Testis (tissue), 3 donors: ENCODE data around the gene WDR3. TPM values are rescaled to one million over a fixed set of nuclear protein-coding genes. Genes with fewer than 3 reads are reported as not detected.
A peak's percentile ranks its signal among the peaks of the same experiment; 100 is the strongest.

ENCODE experiments used
- DNase-seq: peaks from one replicate; pipeline ENCODE4 v3.0.0-alpha.2; 2019
- H3K27ac ChIP-seq, 2 donors: fragments of 200-600 bp; sonication (generic); one replicate each; pipeline ENCODE4 v1.5.1; 2019
- H3K27me3 ChIP-seq: fragments of 200-600 bp; sonication (generic); one replicate; pipeline ENCODE4 v1.5.1; 2019
- H3K36me3 ChIP-seq: fragments of 200-600 bp; sonication (generic); one replicate; pipeline ENCODE4 v1.5.1; 2017; ENCODE audit warnings: low read depth; ENCODE audit errors: missing control alignments
- H3K4me1 ChIP-seq: fragments of 200-600 bp; sonication (generic); one replicate; pipeline ENCODE4 v1.5.1; 2019
- H3K4me3 ChIP-seq, 2 donors: fragments of 200-600 bp; sonication (generic); one replicate each; pipeline ENCODE4 v1.5.1; 2017 to 2019
- H3K9me3 ChIP-seq: fragments of 200-600 bp; sonication (generic); one replicate; pipeline ENCODE4 v1.5.1; 2017
- POLR2A ChIP-seq: fragments of 450-650 bp; IDR thresholded peaks from one replicate; pipeline ENCODE4 v1.6.1; 2017; ENCODE audit warnings: antibody characterized with exemption, mild to moderate bottlenecking, moderate library complexity
- WGBS, 2 donors: methylation state at CpG; one replicate each; pipeline ENCODE4 v1.1.5; 2018; 5-methylcytosine and 5-hydroxymethylcytosine counted together
- intact Hi-C: fragments of 100-400 bp; cut with DNase I; formaldehyde crosslinking; loops from one replicate; pipeline ENCODE4 v1.15.1; 2023; ENCODE audit warnings: low total_unique reads
- polyA plus RNA-seq: library from polyadenylated mRNA; stranded (reverse); fragments of 350-450 nt; fragmentation: Illumina TruSeq; extraction: RNeasy Lipid Tissue Mini Kit (QIAGEN cat#74804); gene quantifications from one replicate; pipeline ENCODE4 v1.2.3, GENCODE V29; 2014; ENCODE audit warnings: low read depth, low replicate concordance; ENCODE audit not compliant: insufficient read depth
- total RNA-seq, 2 donors: library from RNA; depleted of rRNA; stranded (reverse); fragments of >200 nt; gene quantifications; one replicate each; pipeline ENCODE4 v1.2.3, GENCODE V29; 2016
- TF ChIP-seq, protein P1 (sequence below), 3 experiments: fragments of 450-650 bp in 2 of 3; fragments of 200-600 bp in 1 of 3; sonication (generic) in 1 of 3; IDR thresholded peaks; one replicate each; pipeline ENCODE4 v1.5.1; 2016 to 2019; ENCODE audit warnings: antibody characterized with exemption in 3 of 3, mild to moderate bottlenecking in 2 of 3, moderate library complexity in 1 of 3

The WDR3 gene
- total and polyA plus RNA-seq, 3 donors from 2014 or later, result 15.6 to 34.4 (median 21.9) TPM

DNA sequence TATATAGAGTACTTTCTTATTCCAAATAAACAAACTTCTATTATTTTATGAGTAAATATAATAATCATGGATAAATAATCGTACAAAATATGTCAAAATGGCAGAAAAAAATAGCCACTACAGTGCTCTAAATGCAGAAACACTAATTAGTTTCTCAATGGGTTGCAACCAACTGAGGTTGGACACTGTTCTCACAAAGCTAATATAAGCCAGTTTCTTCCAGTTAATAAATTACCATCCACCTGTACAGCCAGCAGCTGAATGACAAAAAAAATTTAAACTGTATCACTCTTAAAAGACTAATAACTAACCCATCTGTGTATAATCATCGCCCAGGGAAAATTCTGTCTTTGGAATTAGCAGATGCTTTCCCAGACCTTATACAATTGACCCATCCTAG lies 37.0 kb upstream of the WDR3 start:
- no peaks in the 10 kb centered on the region for H3K9me3 ChIP-seq
- TF ChIP-seq, protein P1, sequence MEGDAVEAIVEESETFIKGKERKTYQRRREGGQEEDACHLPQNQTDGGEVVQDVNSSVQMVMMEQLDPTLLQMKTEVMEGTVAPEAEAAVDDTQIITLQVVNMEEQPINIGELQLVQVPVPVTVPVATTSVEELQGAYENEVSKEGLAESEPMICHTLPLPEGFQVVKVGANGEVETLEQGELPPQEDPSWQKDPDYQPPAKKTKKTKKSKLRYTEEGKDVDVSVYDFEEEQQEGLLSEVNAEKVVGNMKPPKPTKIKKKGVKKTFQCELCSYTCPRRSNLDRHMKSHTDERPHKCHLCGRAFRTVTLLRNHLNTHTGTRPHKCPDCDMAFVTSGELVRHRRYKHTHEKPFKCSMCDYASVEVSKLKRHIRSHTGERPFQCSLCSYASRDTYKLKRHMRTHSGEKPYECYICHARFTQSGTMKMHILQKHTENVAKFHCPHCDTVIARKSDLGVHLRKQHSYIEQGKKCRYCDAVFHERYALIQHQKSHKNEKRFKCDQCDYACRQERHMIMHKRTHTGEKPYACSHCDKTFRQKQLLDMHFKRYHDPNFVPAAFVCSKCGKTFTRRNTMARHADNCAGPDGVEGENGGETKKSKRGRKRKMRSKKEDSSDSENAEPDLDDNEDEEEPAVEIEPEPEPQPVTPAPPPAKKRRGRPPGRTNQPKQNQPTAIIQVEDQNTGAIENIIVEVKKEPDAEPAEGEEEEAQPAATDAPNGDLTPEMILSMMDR (IDR thresholded peaks at IDR 0.05), result no peak
- H3K27ac ChIP-seq, result no peak overlapping the region
- no peak overlapping the region for H3K4me3 ChIP-seq
- H3K4me1 ChIP-seq, result no peaks in the 10 kb centered on the region
- no peaks in the 10 kb centered on the region for H3K27me3 ChIP-seq
- H3K36me3 ChIP-seq, result no peaks in the 10 kb centered on the region
- intact Hi-C loops, result no loop called here
- WGBS, 2 donors, result 92 to 97% methylated on average over 2 of the region's 2 CpGs
- no peak for DNase-seq

DNA sequence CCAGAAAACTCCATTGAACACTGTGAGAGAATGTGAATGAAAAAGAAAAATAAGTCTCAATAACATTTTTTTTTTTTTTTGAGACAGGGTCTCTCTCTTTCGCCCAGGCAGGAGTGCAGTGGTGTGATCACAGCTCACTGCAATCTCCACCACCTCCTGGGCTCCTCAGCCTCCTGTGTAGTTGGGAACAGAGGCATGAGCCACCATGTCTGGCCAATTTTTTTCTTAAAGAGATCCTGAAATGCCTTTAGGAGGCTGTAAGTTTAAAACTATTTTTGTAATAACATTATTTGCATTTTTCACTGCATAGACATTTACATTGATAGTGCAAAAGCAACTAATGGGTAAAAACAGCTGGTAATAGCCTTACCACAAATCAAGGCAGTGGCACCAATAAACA lies 35.5 kb upstream of the WDR3 start:
- no peak for DNase-seq
- WGBS, 2 donors, result 88 to 93% methylated on average over 1 of the region's 1 CpG
- no peaks in the 10 kb centered on the region for H3K27me3 ChIP-seq
- no peaks in the 10 kb centered on the region for H3K9me3 ChIP-seq
- no peaks in the 10 kb centered on the region for H3K36me3 ChIP-seq
- H3K4me3 ChIP-seq, result no peak overlapping the region
- no peaks in the 10 kb centered on the region for H3K4me1 ChIP-seq
- no peak for TF ChIP-seq POLR2A
- TF ChIP-seq, protein P1 (IDR thresholded peaks at IDR 0.05), result no peak
- intact Hi-C loops, result no loop called here
- H3K27ac ChIP-seq, result no peak overlapping the region

DNA sequence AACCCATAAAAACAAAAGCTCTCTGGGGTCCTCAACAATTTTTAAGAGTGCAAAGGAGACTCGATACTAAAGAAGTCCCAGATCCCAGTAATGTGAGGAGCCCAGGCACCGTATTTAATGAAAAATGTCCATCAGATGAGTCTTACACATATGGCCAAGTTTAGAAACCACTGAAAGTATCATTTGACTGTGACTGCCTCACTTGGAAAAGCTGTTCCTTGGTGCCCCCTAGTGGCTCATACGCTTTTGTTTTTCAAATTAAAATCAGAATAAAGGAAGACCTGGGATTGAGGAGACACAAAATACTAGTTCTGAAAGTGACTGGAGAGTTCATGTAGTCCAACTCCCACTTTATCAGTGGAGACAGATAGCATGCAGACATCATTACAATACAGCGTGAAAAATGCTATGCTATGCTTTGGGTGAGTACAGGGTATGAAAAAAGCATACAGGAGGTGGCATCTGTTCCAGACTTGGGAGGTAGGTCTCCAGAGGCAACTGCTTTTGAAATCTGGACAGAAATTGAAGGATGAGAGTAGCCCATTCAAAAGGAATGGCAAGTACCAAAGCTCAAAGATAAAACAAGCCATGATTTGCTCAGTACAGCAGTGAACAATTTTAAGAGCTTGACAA lies 33.9 kb upstream of the WDR3 start:
- 27 to 41% methylated on average over 4 of the region's 4 CpGs for WGBS, 2 donors
- Histone ChIP-seq H3K4me3 (no peak overlapping the region), H3K27me3 (no peaks in the 10 kb centered on the region), H3K36me3 (no peaks in the 10 kb centered on the region), H3K9me3 (no peaks in the 10 kb centered on the region), H3K4me1 (no peaks in the 10 kb centered on the region), H3K27ac (no peak overlapping the region)
- peak; percentile 87 for DNase-seq
- intact Hi-C loops, result no loop called here
- no peak for TF ChIP-seq POLR2A
- TF ChIP-seq, protein P1 (IDR thresholded peaks at IDR 0.05), result peak; percentile 52 to 83 (median 79)

DNA sequence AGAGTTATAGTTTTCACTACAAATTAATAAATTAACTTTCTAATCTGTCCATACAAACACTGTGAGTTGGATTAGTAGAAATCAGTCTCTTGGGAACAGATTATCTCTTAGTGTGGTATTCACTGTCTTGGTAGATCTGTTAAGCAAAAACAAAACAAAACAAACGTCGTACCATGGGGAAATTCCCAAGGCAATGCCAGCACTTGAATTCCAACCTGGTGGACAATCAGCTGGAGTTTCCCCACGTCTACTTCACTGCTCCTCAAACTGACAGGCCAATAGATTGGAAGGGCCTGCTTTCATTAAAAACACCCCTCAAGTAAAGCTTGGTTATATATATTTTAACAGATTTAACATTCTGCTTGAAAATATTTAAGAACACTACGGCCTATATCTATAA lies 32.0 kb upstream of the WDR3 start:
- no peaks in the 10 kb centered on the region for H3K36me3 ChIP-seq
- whole genome bisulfite sequencing, 2 donors, result 42 to 58% methylated on average over 4 of the region's 4 CpGs
- TF ChIP-seq, protein P1 (IDR thresholded peaks at IDR 0.05), result no peak
- no peak for TF ChIP-seq POLR2A
- no peak overlapping the region for H3K4me3 ChIP-seq
- H3K27ac ChIP-seq, result no peak overlapping the region
- no peak for DNase-seq
- H3K27me3 ChIP-seq, result no peaks in the 10 kb centered on the region
- no peaks in the 10 kb centered on the region for H3K9me3 ChIP-seq
- intact Hi-C loops, result no loop called here
- no peaks in the 10 kb centered on the region for H3K4me1 ChIP-seq

DNA sequence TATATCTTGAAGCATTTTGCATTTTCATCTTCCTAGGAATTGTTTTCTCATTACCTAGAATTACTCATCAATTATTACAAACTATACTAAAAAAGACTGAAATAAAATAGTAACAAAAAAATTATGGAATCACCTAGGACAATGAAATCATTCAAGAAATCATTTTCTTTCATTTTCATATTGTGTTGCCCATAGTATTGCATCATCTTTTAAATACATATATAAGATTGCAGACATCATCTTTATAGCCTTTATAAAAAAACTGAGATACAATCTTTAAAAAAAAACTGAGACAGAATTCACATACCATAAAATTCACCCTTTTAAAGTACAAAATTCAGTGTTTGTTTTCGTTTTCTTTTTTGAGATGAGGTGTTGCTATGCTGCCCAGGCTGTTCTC lies 29.7 kb upstream of the WDR3 start:
- no peak for TF ChIP-seq POLR2A
- TF ChIP-seq, protein P1 (IDR thresholded peaks at IDR 0.05), result no peak
- intact Hi-C loops, result no loop called here
- Histone ChIP-seq H3K9me3 (no peaks in the 10 kb centered on the region), H3K36me3 (no peaks in the 10 kb centered on the region), H3K4me1 (no peaks in the 10 kb centered on the region), H3K27me3 (no peaks in the 10 kb centered on the region), H3K27ac (no peak overlapping the region), H3K4me3 (no peak overlapping the region)
- WGBS, 2 donors, result 91 to 100% methylated on average over 1 of the region's 1 CpG
- no peak for DNase-seq
